A549 (cell line): ENCODE measurements around the gene TMEM39B.

Experiments
- HDAC2 ChIP-seq: fragments of 200-600 bp; sonication (generic); IDR thresholded peaks from 2 replicates; pipeline ENCODE4 v1.6.1; 2016
- MAFK ChIP-seq: fragments of 450-650 bp; IDR thresholded peaks from 2 replicates; pipeline ENCODE4 v1.6.1; 2014; ENCODE audit not compliant: partially characterized antibody
- TF ChIP-seq, protein P1 (sequence below): IDR thresholded peaks from 2 replicates; pipeline ENCODE4 v1.6.1; 2012
- TF ChIP-seq, protein P2 (sequence below): fragments of >200 bp; sonication (Bioruptor Twin); formaldehyde crosslinking; IDR thresholded peaks from 3 replicates; pipeline ENCODE4 v1.5.1; 2016

- TF ChIP-seq MAFK: no peak
- TF ChIP-seq, protein P1, sequence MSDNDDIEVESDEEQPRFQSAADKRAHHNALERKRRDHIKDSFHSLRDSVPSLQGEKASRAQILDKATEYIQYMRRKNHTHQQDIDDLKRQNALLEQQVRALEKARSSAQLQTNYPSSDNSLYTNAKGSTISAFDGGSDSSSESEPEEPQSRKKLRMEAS: no peak
- TF ChIP-seq, protein P2, sequence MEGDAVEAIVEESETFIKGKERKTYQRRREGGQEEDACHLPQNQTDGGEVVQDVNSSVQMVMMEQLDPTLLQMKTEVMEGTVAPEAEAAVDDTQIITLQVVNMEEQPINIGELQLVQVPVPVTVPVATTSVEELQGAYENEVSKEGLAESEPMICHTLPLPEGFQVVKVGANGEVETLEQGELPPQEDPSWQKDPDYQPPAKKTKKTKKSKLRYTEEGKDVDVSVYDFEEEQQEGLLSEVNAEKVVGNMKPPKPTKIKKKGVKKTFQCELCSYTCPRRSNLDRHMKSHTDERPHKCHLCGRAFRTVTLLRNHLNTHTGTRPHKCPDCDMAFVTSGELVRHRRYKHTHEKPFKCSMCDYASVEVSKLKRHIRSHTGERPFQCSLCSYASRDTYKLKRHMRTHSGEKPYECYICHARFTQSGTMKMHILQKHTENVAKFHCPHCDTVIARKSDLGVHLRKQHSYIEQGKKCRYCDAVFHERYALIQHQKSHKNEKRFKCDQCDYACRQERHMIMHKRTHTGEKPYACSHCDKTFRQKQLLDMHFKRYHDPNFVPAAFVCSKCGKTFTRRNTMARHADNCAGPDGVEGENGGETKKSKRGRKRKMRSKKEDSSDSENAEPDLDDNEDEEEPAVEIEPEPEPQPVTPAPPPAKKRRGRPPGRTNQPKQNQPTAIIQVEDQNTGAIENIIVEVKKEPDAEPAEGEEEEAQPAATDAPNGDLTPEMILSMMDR: no peak
- no peak for TF ChIP-seq HDAC2
Observed at GRCh38 chr1:32031578-32032274, 41.0 kb upstream of the TMEM39B start.
